WTC11 (cell line): ENCODE data around the gene RAP2A. TPM values are rescaled to one million over a fixed set of nuclear protein-coding genes. Genes with fewer than 3 reads are reported as not detected.

Experiments
- ATAC-seq: fragments of 200-7000 bp; cut with Tn5 transposase; 2 replicates; pipeline ENCODE4 v1.10.0; 2021; ENCODE audit warnings: mild to moderate bottlenecking, moderate library complexity
- CTCF ChIA-PET: fragments of 300-600 bp; sonication (Branson Sonifier 250); formaldehyde crosslinking; loops from one replicate; lab custom pipeline; 2021; ENCODE audit warnings: antibody characterized with exemption; lab: Charles Lee
- POLR2A ChIA-PET: fragments of 350-600 bp; sonication (Branson Sonifier 250); formaldehyde crosslinking; loops from one replicate; lab custom pipeline; 2021; ENCODE audit warnings: antibody characterized with exemption; lab: Charles Lee
- DNase-seq: peaks from one replicate; pipeline ENCODE4 v3.0.0; 2021; ENCODE audit warnings: low spot score
- H3K27ac Mint-ChIP-seq: 2 replicates; pipeline ENCODE4 v1.8.0; 2021; ENCODE audit warnings: mixed read lengths
- H3K27me3 Mint-ChIP-seq: 2 replicates; pipeline ENCODE4 v1.8.0; 2021; ENCODE audit warnings: low read depth, mild to moderate bottlenecking, moderate library complexity, mixed read lengths
- H3K36me3 Mint-ChIP-seq: 2 replicates; pipeline ENCODE4 v1.8.0; 2021; ENCODE audit warnings: mixed read lengths
- H3K4me1 Mint-ChIP-seq: 2 replicates; pipeline ENCODE4 v1.8.0; 2022; ENCODE audit warnings: mixed read lengths
- H3K4me3 Mint-ChIP-seq: 2 replicates; pipeline ENCODE4 v1.8.0; 2021; ENCODE audit warnings: mild to moderate bottlenecking, moderate library complexity, mixed read lengths
- H3K9me3 Mint-ChIP-seq: 2 replicates; pipeline ENCODE4 v1.8.0; 2021; ENCODE audit warnings: mixed read lengths
- AFF4 ChIP-seq: sonication (generic); formaldehyde crosslinking; IDR thresholded peaks from 2 replicates; pipeline ENCODE4 v1.8.1; 2023; ENCODE audit warnings: mild to moderate bottlenecking, missing genetic modification reagents, borderline replicate concordance
- CREB1 ChIP-seq: sonication (generic); formaldehyde crosslinking; IDR thresholded peaks from 2 replicates; pipeline ENCODE4 v1.8.0; 2023; ENCODE audit warnings: mild to moderate bottlenecking, missing genetic modification reagents
- ELF4 ChIP-seq: sonication (generic); formaldehyde crosslinking; IDR thresholded peaks from 2 replicates; pipeline ENCODE4 v1.8.1; 2022; ENCODE audit warnings: low read depth, mild to moderate bottlenecking, moderate library complexity, missing genetic modification reagents
- FOXP1 ChIP-seq: sonication (generic); formaldehyde crosslinking; IDR thresholded peaks from 2 replicates; pipeline ENCODE4 v1.8.0; 2022; ENCODE audit warnings: missing genetic modification reagents, mild to moderate bottlenecking, moderate library complexity, borderline replicate concordance
- JAZF1 ChIP-seq: fragments of 250-450 bp; sonication (Bioruptor Pico); IDR thresholded peaks from 2 replicates; pipeline ENCODE4 v1.9.0; 2021; ENCODE audit warnings: moderate library complexity, mild to moderate bottlenecking, inconsistent platforms
- NFATC4 ChIP-seq: fragments of 250-450 bp; sonication (Bioruptor Pico); IDR thresholded peaks from 2 replicates; pipeline ENCODE4 v1.9.0; 2021; ENCODE audit warnings: mild to moderate bottlenecking
- PRDM15 ChIP-seq: sonication (generic); formaldehyde crosslinking; IDR thresholded peaks from 2 replicates; pipeline ENCODE4 v1.8.0; 2022; ENCODE audit warnings: missing genetic modification reagents
- PRRX2 ChIP-seq: fragments of 250-450 bp; sonication (Bioruptor Pico); IDR thresholded peaks from 2 replicates; pipeline ENCODE4 v1.8.0; 2021; ENCODE audit warnings: mild to moderate bottlenecking
- RORB ChIP-seq: fragments of 250-450 bp; sonication (Bioruptor Pico); IDR thresholded peaks from 2 replicates; pipeline ENCODE4 v1.9.0; 2021; ENCODE audit warnings: mild to moderate bottlenecking
- USF2 ChIP-seq: sonication (generic); formaldehyde crosslinking; IDR thresholded peaks from 2 replicates; pipeline ENCODE4 v1.8.1; 2023; ENCODE audit warnings: mild to moderate bottlenecking, missing genetic modification reagents, moderate library complexity
- ZNF138 ChIP-seq: sonication (generic); formaldehyde crosslinking; conservative IDR thresholded peaks from 2 replicates; pipeline ENCODE4 v1.8.1; 2022; ENCODE audit warnings: mild to moderate bottlenecking, moderate library complexity, missing genetic modification reagents
- ZNF671 ChIP-seq: fragments of 250-450 bp; sonication (Bioruptor Pico); IDR thresholded peaks from 2 replicates; pipeline ENCODE4 v1.8.0; 2021; ENCODE audit warnings: mild to moderate bottlenecking
- ZSCAN18 ChIP-seq: fragments of 250-450 bp; sonication (Bioruptor Pico); IDR thresholded peaks from 2 replicates; pipeline ENCODE4 v2.1.2; 2022; ENCODE audit warnings: mild to moderate bottlenecking, moderate library complexity
- total RNA-seq: library from RNA; stranded (reverse); gene quantifications from 3 replicates; pipeline ENCODE4 v1.2.3, GENCODE V29; 2021

Gene RAP2A
- total RNA-seq, 1 experiment from 2014 or later = 39.0 TPM

- Mint-ChIP-seq H3K9me3 (peaks cover 21% of the 10 kb centered on the region), H3K36me3 (peaks cover 13% of the 10 kb centered on the region), H3K4me3 (no peak overlapping the region), H3K4me1 (peaks cover 6% of the 10 kb centered on the region), H3K27me3 (no peaks in the 10 kb centered on the region; the same call in 1 of the 2 replicates), H3K27ac (no peak overlapping the region)
- CTCF ChIA-PET = no interaction called here
- no peak for TF ChIP-seq FOXP1
- no peak for TF ChIP-seq ZSCAN18 (CRISPR knock-in tag)
- no peak for TF ChIP-seq JAZF1 (CRISPR knock-in tag)
- TF ChIP-seq PRRX2 (CRISPR knock-in tag) = no peak
- TF ChIP-seq NFATC4 (CRISPR knock-in tag) = no peak
- no peak for TF ChIP-seq ZNF138 (CRISPR knock-in tag)
- DNase-seq = no peak
- POLR2A ChIA-PET = no interaction called here
- ATAC-seq = no peak
Measured at GRCh38 chr13:97493456-97493855, 59.5 kb downstream of the RAP2A start.

- CTCF ChIA-PET = no interaction called here
- Mint-ChIP-seq H3K9me3 (peaks cover 14% of the 10 kb centered on the region), H3K36me3 (peaks cover 11% of the 10 kb centered on the region), H3K4me1 (peaks cover 6% of the 10 kb centered on the region), H3K27ac (peak overlapping the region; percentile 4; the same call in 1 of the 2 replicates), H3K4me3 (no peak overlapping the region), H3K27me3 (no peaks in the 10 kb centered on the region; the same call in 1 of the 2 replicates)
- POLR2A ChIA-PET = no interaction called here
- TF ChIP-seq AFF4 (CRISPR knock-in tag) = no peak
- no peak for TF ChIP-seq NFATC4 (CRISPR knock-in tag)
- TF ChIP-seq ELF4 = no peak
- TF ChIP-seq FOXP1 = no peak
- no peak for TF ChIP-seq RORB (CRISPR knock-in tag)
- no peak for TF ChIP-seq ZSCAN18 (CRISPR knock-in tag)
- DNase-seq (no peak), ATAC-seq (peak; percentile 47; the same call in 1 of the 2 replicates)
Measured at GRCh38 chr13:97495678-97496077, 61.7 kb downstream of the RAP2A start.

- no peaks in the 10 kb centered on the region; the same call in 1 of the 2 replicates for H3K27me3 Mint-ChIP-seq
- ATAC-seq = no peak
- H3K4me3 Mint-ChIP-seq = no peak overlapping the region
- DNase-seq = no peak
- no peak overlapping the region for H3K27ac Mint-ChIP-seq
- ChIA-PET CTCF (no interaction called here), POLR2A (no interaction called here)
- H3K36me3 Mint-ChIP-seq = peaks cover 3% of the 10 kb centered on the region; the same call in 1 of the 2 replicates
- H3K9me3 Mint-ChIP-seq = peaks cover 5% of the 10 kb centered on the region
- H3K4me1 Mint-ChIP-seq = peaks cover 6% of the 10 kb centered on the region
- TF ChIP-seq USF2 (CRISPR knock-in tag) = no peak
- no peak for TF ChIP-seq PRDM15 (CRISPR knock-in tag)
- TF ChIP-seq CREB1 (CRISPR knock-in tag) = no peak
- no peak for TF ChIP-seq ZNF671
- no peak for TF ChIP-seq ZSCAN18 (CRISPR knock-in tag)
- TF ChIP-seq, all 79 proteins: peak for 0
Measured at GRCh38 chr13:97496511-97496910, 62.5 kb downstream of the RAP2A start.
